ENCODE measurements around the gene DPH1.
"Not testable (repeated sequence)": the region's sequence is repeated elsewhere in the genome, so short reads cannot be mapped to it uniquely, and the experiment has no call there.

The DPH1 gene

GRCh38 chr17:2029911-2030778 is at the start of gene DPH1:
Gene DPH1 (plus strand): TSS chr17:2030153. CDS start chr17:2030170, 17 bp downstream.
- DNase-seq = peak; percentile 75

- DNase-seq = no peak
Measured at GRCh38 chr17:1980665-1981250, 49.2 kb upstream of the DPH1 start.

- DNase-seq = not testable (repeated sequence)
Measured at GRCh38 chr17:1982793-1983366, 47.1 kb upstream of the DPH1 start.

- DNase-seq = no peak
Measured at GRCh38 chr17:1985093-1985492, 44.9 kb upstream of the DPH1 start.

- DNase-seq = no peak
Measured at GRCh38 chr17:1985686-1986085, 44.3 kb upstream of the DPH1 start.

GRCh38 chr17:1986783-1987451 is 43.0 kb upstream of the DPH1 start:
- no peak for DNase-seq

- DNase-seq = no peak
Measured at GRCh38 chr17:1989135-1989534, 40.8 kb upstream of the DPH1 start.

GRCh38 chr17:1992541-1992940 is 37.4 kb upstream of the DPH1 start:
- no peak for DNase-seq

GRCh38 chr17:1994707-1995106 is 35.2 kb upstream of the DPH1 start:
- DNase-seq = no peak

- no peak for DNase-seq
Measured at GRCh38 chr17:1995321-1995892, 34.5 kb upstream of the DPH1 start.

GRCh38 chr17:1995907-1996799 is 33.8 kb upstream of the DPH1 start:
- no peak for DNase-seq

- DNase-seq = no peak
Measured at GRCh38 chr17:1996800-1997288, 33.1 kb upstream of the DPH1 start.

- DNase-seq = no peak
Measured at GRCh38 chr17:1997289-1997926, 32.5 kb upstream of the DPH1 start.

GRCh38 chr17:1997927-1998742 is 31.8 kb upstream of the DPH1 start:
- no peak for DNase-seq

- peak; percentile 68 for DNase-seq
Measured at GRCh38 chr17:1999557-2000251, 30.2 kb upstream of the DPH1 start.

GRCh38 chr17:2002767-2003329 is 27.1 kb upstream of the DPH1 start:
- DNase-seq = no peak

- DNase-seq = no peak
Measured at GRCh38 chr17:2003525-2003924, 26.4 kb upstream of the DPH1 start.

- no peak for DNase-seq
Measured at GRCh38 chr17:2004435-2004952, 25.5 kb upstream of the DPH1 start.

Data from NCI-H510A treated with DMSO at 0.1 percent for 48 hours (cell line).